ENCODE data around the gene OR4P4. TPM values are rescaled to one million over a fixed set of nuclear protein-coding genes. Genes with fewer than 3 reads are reported as not detected.

OR4P4 gene
- total and polyA plus RNA-seq, 2 experiments from 2014 or later: not detected

DNA sequence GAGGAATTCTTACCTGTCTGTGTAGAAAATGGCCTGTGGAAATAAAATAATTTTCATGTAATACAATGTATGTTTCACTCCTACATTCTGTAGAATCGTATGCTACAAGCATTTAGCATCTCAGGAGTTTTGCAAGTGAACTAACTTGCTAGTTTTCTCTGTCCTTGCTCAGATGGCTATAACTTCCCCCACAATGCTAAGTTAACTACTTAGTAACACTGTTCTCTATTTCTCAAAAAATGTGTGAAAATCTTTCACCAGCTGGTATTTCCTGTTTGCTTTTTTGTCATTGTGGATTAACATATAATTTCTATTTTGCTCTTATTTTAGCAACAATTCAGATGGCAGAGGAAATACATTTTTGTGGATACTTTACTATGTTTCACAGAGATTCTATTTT lies 17.6 kb downstream of the OR4P4 start:
- Histone ChIP-seq H3K4me2 (no peak overlapping the region), H4K20me1 (ENCODE audit: insufficient read depth, poor library complexity, severe bottlenecking) (no peaks in the 10 kb centered on the region), H3K36me3 (replicated peaks; ENCODE audit: insufficient read depth, low read depth) (no peaks in the 10 kb centered on the region), H3K9me2 (replicated peaks; ENCODE audit: insufficient read depth) (no peaks in the 10 kb centered on the region), H3K9me3 (ENCODE audit: low read depth) (no peaks in the 10 kb centered on the region), H3K4me1 (ENCODE audit: insufficient read depth) (no peaks in the 10 kb centered on the region), H3K27me3 (no peaks in the 10 kb centered on the region), H2AFZ (no peak overlapping the region), H3K79me2 (no peaks in the 10 kb centered on the region), H3K4me3 (no peak overlapping the region), H3K27ac (no peak overlapping the region)
- WGBS (ENCODE audit: low lambda C conversion rate, missing lambda C conversion rate): 56% methylated on average over 1 of the region's 1 CpG
- no peak for DNase-seq (ENCODE audit: low spot score)
- TF ChIP-seq EZH2phosphoT487 (IDR thresholded peaks at IDR 0.05; ENCODE audit: low read depth, severe bottlenecking, unreplicated experiment) (no peak), EZH2 (IDR thresholded peaks at IDR 0.05; ENCODE audit: borderline replicate concordance) (no peak)
- TF ChIP-seq, protein P1, sequence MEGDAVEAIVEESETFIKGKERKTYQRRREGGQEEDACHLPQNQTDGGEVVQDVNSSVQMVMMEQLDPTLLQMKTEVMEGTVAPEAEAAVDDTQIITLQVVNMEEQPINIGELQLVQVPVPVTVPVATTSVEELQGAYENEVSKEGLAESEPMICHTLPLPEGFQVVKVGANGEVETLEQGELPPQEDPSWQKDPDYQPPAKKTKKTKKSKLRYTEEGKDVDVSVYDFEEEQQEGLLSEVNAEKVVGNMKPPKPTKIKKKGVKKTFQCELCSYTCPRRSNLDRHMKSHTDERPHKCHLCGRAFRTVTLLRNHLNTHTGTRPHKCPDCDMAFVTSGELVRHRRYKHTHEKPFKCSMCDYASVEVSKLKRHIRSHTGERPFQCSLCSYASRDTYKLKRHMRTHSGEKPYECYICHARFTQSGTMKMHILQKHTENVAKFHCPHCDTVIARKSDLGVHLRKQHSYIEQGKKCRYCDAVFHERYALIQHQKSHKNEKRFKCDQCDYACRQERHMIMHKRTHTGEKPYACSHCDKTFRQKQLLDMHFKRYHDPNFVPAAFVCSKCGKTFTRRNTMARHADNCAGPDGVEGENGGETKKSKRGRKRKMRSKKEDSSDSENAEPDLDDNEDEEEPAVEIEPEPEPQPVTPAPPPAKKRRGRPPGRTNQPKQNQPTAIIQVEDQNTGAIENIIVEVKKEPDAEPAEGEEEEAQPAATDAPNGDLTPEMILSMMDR (IDR thresholded peaks at IDR 0.05; ENCODE audit: poor library complexity): no peak

DNA sequence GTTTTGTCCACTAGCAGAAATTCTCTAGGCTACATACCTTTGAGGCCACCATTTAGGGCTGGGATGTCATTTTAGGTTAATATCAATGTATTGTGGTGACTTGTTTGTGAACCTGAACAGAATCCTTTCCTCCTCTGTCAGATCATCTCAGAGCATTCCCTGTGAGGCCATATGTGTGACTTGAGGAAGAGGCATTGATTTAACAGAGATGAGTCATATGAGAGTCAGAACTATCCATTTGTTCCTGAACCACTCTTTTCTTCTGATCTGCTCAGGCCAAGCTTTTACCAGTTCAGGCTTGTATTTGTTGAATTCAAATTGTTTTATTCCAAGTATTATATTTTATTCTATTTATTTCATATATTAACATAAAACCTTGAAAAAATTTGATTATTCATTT lies 20.2 kb downstream of the OR4P4 start:
- H3K4me3 ChIP-seq: no peak overlapping the region
- no peaks in the 10 kb centered on the region for H3K27me3 ChIP-seq
- no peaks in the 10 kb centered on the region for H4K20me1 ChIP-seq (ENCODE audit: insufficient read depth, poor library complexity, severe bottlenecking)
- H3K36me3 ChIP-seq (replicated peaks; ENCODE audit: insufficient read depth, low read depth): no peaks in the 10 kb centered on the region
- no peak overlapping the region for H2AFZ ChIP-seq
- H3K4me1 ChIP-seq (ENCODE audit: insufficient read depth): no peaks in the 10 kb centered on the region
- TF ChIP-seq EZH2 (IDR thresholded peaks at IDR 0.05; ENCODE audit: borderline replicate concordance) (no peak), EZH2phosphoT487 (IDR thresholded peaks at IDR 0.05; ENCODE audit: low read depth, severe bottlenecking, unreplicated experiment) (no peak)
- TF ChIP-seq, protein P1 (IDR thresholded peaks at IDR 0.05; ENCODE audit: poor library complexity): no peak
- H3K4me2 ChIP-seq: no peak overlapping the region
- no peak for DNase-seq (ENCODE audit: low spot score)
- H3K27ac ChIP-seq: no peak overlapping the region
- no peaks in the 10 kb centered on the region for H3K9me2 ChIP-seq (replicated peaks; ENCODE audit: insufficient read depth)
- H3K79me2 ChIP-seq: no peaks in the 10 kb centered on the region
- H3K9me3 ChIP-seq (ENCODE audit: low read depth): no peaks in the 10 kb centered on the region

DNA sequence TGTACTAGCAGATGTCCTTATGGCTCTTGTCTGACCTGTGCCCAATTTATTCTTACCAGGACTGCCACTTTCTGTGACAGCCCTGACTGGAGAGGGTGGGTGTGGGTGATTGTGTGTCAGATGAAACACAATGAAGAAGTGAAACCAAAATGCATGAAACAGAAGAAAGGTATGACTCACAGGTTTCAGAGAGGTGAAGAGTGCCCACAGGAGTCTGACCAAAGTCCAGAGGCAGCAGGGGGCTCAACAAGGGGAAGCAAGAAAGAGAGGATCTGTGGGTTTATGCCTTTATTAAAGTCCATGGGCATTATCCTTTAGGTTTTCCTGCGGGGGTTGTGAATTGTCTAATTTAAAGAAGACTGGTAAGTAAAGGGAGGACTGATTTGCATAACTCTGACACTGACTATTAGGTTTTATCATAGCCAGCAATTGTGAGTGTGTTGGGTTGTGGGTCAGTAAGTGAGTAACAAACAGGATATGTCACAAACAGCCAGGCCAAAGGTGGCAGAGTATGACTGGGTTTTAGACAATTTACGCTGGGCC lies 23.2 kb downstream of the OR4P4 start:
- Histone ChIP-seq H2AFZ (no peak overlapping the region), H3K9me3 (ENCODE audit: low read depth) (no peaks in the 10 kb centered on the region), H3K79me2 (no peaks in the 10 kb centered on the region), H4K20me1 (ENCODE audit: insufficient read depth, poor library complexity, severe bottlenecking) (no peaks in the 10 kb centered on the region), H3K27ac (no peak overlapping the region), H3K27me3 (no peaks in the 10 kb centered on the region), H3K4me1 (ENCODE audit: insufficient read depth) (no peaks in the 10 kb centered on the region), H3K9me2 (replicated peaks; ENCODE audit: insufficient read depth) (no peaks in the 10 kb centered on the region), H3K4me3 (no peak overlapping the region), H3K36me3 (replicated peaks; ENCODE audit: insufficient read depth, low read depth) (no peaks in the 10 kb centered on the region), H3K4me2 (no peak overlapping the region)
- 60% methylated on average over 2 of the region's 2 CpGs for WGBS (ENCODE audit: low lambda C conversion rate, missing lambda C conversion rate)
- no peak for DNase-seq (ENCODE audit: low spot score)
- TF ChIP-seq, protein P1 (IDR thresholded peaks at IDR 0.05; ENCODE audit: poor library complexity): no peak
- TF ChIP-seq EZH2phosphoT487 (IDR thresholded peaks at IDR 0.05; ENCODE audit: low read depth, severe bottlenecking, unreplicated experiment) (no peak), EZH2 (IDR thresholded peaks at IDR 0.05; ENCODE audit: borderline replicate concordance) (no peak)

DNA sequence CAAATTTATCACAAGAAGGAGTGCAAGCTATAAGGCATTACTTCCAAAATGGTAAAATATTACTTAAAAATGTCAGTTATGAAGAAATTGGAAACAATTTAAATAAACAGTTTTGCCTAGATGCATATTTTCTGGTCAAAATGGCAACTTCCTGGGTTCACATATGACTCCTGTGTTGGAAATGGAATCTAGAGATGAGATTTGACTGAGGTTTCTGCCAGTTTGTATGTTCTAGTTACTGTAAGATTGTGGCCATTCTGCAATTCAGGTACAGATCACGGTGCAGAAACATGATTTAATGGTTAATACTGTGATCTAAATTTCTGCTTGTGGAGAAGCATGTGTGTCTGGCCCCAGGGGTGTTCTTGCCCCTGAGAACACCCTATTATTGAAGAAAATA lies 23.7 kb downstream of the OR4P4 start:
- Histone ChIP-seq H3K4me3 (no peak overlapping the region), H4K20me1 (ENCODE audit: insufficient read depth, poor library complexity, severe bottlenecking) (no peaks in the 10 kb centered on the region), H3K27ac (no peak overlapping the region), H3K9me3 (ENCODE audit: low read depth) (no peaks in the 10 kb centered on the region), H3K79me2 (no peaks in the 10 kb centered on the region), H3K9me2 (replicated peaks; ENCODE audit: insufficient read depth) (no peaks in the 10 kb centered on the region), H3K4me2 (no peak overlapping the region), H2AFZ (no peak overlapping the region), H3K27me3 (no peaks in the 10 kb centered on the region), H3K4me1 (ENCODE audit: insufficient read depth) (no peaks in the 10 kb centered on the region), H3K36me3 (replicated peaks; ENCODE audit: insufficient read depth, low read depth) (no peaks in the 10 kb centered on the region)
- DNase-seq (ENCODE audit: low spot score): no peak
- TF ChIP-seq, protein P1 (IDR thresholded peaks at IDR 0.05; ENCODE audit: poor library complexity): no peak
- TF ChIP-seq EZH2 (IDR thresholded peaks at IDR 0.05; ENCODE audit: borderline replicate concordance) (no peak), EZH2phosphoT487 (IDR thresholded peaks at IDR 0.05; ENCODE audit: low read depth, severe bottlenecking, unreplicated experiment) (no peak)
- WGBS (ENCODE audit: low lambda C conversion rate, missing lambda C conversion rate): 42% methylated on average over 1 of the region's 1 CpG

Data from hepatocyte (in vitro differentiated cells).